Hematopoietic multipotent progenitor cell treated with erythropoietin and hydrocortisone succinate and interleukin-3 and kit ligand, for 6 days (in vitro differentiated cells): Measurements from ENCODE around the gene PROM2.

Source experiments
- DNase-seq: peaks from one replicate; pipeline ENCODE4 v3.0.0-alpha.2; 2015

PROM2 gene

DNA sequence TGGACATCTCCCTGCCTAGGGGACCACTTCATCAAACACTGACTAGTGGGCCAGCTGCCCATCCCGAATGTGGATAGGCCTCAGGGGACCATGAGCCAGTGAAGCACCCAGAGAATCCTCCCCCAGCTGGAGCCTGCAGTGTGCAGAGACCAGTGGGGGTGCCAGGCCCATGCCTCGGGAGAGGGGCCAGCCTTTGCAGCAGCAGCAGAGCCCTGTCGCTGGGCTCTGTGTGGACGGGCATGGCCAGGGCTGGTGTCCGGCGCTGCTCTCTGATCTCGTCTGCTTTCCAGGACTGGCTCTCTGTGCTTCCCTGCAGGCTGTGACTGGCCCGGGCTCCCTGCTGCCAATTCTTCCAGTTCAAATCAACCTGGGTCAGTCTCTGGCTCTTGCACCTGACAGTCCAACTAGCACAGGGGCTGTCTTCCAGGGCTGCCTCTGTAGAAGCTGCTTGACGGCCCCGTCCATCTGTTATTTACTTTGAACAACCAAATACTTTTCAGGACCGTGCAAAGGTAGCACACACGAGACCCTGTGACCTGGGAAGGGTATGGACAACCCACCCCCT, 34.3 kb downstream of the PROM2 start:
- no peak for DNase-seq

DNA sequence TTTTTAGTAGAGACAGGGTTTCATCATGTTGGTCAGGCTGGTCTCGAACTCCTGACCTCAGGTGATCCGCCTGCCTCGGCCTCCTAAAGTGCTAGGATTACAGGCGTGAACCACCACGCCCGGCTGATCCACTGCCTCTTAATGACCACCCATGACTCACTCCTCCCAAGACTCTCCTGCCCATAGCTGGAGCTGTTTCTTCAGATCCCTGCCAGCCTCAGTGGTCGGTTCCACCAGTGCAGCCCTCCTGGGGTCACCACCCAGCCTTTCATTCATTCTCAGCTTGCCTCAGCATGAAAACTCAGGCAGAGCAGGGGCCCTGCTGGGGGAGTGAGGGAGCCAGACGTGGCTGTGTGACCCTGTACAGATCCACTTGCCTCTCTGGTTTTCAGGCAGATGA, 35.4 kb downstream of the PROM2 start:
- no peak for DNase-seq

DNA sequence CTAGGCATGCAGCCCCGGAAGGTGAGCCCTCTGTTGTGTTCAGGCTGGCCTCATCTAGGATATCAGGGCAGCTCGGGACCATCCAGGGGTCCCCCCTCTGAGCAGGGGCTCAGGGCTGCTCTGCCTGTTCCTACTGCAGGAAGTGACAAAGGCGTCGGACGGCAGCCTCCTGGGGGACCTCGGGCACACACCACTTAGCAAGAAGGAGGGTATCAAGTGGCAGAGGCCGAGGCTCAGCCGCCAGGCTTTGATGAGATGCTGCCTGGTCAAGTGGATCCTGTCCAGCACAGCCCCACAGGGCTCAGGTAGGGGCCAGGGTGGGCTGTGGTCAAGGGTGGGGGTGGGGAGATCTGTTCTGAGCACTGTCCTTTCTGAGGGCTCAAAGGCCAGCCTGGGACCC, 36.0 kb downstream of the PROM2 start:
- no peak for DNase-seq

DNA sequence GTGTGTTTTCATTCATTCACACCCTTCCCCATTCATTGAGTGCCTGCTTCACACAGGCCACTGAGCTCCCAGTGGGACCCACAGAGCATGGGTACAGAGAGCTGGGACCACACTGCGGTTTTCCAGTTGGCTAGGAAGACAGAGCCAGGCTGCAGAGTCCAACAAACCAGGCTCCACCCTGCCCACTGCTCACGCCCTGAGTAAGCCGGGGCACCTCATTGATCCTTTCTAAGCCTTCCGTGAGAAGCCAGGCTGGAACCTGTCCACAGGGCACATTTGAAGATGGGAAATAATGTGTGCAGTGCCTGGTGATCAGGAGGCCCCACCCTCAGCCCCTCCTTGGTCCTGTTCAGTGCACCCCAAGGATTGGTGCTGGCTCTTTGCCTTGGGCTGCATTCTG, 36.4 kb downstream of the PROM2 start:
- DNase-seq, result no peak

DNA sequence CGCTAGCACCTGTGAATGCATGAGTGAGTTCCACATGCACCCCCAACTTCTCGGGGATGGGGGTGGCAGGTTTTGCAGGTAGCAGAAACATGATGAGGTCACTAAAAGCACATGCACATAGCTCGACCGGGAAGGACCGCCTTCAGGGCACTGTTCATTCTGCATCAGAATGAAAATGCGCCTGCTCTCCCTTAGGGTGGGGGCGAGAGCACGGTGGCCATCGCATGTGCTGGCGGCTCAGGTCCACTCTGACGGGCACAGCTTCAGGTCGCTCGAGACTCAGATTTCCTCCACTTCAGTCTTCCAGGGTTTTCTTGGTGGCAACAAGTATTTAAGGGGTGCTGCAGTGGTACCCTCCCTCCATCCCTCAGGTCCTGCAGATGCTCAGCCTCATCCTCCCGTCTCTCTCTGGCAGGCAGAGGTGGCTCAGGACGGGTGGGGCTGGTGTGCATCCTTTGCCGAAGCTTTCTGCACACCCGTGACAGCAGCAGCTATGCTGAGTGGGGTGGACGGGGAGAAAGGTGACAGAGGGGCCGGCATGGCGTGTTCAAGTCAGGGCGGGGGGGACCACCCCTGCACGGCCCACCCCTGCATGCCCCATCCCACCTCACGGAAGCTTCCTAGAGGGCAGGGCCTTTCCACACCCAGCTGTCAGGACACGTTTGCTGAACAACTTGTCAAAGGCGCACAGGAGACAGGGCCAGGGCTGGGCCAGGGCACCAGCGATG, 37.7 kb downstream of the PROM2 start:
- no peak for DNase-seq

DNA sequence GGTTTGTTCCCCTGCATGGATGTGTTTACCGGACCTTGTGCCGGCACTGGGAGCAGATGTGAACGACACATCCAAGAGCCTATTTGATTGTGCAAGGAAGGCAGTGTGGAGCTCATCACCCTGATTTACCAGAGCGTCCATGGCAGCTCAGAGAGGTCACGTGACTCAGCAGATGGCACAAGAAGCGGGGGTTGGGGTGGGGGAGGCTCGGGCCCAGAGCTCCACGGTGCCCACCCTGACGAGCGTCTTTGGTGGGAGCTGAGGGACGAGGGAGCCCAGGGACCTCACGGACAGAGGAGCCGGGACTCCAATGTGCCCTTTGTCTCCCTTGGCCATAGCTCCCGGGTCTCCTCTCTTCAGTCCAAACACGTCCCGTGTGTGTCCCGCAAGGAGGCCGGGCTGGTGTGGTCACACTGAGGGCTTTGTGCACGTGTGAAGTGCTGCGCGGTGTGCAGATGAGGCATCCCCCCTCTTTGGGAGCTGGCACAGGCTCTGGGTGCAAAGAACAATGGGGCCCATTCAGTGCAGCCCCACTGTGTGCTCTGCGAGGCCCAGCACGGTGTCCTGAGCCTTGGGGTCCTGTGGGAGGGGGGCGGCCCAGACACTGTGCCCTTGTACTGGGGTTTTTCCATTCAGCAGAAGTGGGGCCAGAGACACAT, 38.4 kb downstream of the PROM2 start:
- no peak for DNase-seq

DNA sequence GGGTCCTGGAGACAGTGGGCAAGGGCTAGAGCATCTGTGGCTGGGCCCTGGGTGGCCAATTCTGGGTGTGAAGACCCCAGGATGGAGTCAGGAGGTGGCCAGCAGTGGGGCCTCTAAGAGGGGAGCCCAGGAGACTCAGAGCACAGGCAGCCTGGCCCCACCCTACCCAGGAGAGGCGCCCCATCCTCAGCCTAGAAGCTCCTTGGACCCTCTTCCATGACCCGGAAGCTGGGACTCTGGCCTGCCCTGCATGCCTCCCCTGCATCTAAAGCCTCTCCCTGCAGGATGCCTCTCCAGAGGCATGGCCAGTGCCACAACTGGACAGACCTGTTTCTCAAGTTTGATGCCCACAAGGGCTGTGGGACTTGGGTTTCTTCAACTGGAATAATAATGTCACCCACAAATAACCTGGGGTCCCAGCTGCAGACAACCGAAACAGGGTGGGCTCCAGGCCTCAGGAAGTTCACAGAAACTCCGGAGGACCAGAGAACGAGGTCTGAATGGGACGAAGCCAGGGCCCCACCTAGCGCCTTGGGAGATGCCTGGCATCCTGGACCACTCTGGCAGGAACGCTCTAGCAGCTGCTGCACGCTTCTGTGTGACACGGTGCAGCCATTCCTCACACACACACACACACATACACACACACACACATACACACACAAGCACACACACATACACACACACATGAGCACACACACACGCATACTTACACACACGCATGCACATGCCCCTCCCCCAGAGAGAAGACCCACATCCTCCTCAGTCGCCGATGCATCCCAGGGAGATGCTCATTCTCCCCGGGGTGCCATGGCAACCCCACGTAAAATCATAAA, 39.3 kb downstream of the PROM2 start:
- DNase-seq, result no peak

DNA sequence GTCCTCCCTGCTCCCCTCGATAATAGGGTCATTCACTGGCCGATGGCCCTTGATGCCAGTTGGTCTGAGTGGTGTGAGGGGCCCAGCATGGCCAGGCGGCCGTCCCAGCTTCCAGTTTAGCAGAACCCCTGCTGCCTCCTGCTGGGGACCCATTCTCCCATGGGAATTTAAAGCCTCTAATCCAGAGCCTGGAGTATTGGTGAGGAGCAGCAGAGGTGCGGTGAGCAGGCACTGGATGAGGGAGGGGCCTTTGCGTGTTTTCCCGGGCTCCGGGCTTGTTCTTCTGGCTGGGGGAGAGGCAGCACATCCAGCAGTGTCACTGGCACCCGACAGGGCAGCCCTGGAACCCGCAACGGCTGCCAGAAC, 40.3 kb downstream of the PROM2 start:
- DNase-seq, result no peak

DNA sequence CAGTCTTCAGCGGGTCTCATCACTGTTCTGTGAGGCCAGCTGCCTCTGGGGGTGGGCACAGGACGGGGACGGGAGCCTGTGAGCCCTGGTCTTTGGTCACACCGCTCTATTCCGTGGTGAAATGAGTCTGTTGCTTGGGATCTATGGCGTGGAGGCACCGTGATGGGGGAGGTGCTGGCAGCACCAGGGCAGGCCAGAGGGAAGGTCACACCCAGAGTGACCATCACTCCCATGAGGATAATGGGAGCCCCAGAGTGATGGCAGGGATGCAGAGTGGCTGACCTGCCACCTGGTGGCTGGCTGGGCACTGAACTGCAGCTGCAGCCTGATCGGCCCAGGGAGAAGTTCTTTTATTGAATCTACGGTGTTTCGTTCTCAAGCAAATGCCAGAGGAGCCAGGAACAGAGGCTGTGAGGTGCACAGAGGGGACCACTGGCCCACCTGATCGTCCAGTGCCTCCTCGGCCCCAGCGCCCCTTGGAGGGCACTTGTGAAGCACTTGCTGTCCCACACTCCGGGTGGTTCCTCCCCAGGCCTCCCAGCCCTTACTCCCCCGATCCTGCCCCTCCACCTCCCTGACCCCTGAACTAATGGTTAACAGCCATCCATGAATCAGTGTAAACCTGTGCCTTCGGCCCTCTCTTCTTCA, 40.8 kb downstream of the PROM2 start:
- DNase-seq, result peak; percentile 24

DNA sequence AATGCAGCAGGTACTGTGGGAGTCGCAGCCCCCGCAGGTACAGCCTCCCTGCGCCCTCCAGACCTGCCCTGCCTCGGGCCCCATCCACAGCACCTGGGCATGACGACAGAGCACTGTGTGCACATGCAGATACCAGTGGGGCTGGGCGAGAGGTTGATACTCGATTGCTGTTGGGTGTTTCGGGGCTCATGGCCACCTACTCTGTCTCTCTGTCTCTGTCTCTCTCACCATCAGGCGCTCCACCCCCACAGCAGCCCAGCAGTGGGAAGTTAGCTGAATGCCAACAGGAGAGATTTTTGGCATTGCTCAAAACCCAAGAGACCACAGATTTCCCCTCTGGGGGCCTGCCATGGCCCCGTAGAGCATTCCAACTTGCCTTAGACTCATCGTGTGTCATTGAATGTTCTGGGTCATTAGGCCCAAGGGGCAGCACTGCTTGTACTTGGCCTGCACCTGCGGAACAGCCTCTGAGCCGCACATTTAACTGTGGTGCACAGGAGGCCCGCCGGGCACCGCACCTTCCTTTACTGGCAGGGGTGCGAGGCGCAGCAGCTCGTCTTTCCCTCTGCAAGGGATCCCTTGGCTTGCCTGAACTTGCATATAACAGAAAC, 41.7 kb downstream of the PROM2 start:
- DNase-seq, result no peak

DNA sequence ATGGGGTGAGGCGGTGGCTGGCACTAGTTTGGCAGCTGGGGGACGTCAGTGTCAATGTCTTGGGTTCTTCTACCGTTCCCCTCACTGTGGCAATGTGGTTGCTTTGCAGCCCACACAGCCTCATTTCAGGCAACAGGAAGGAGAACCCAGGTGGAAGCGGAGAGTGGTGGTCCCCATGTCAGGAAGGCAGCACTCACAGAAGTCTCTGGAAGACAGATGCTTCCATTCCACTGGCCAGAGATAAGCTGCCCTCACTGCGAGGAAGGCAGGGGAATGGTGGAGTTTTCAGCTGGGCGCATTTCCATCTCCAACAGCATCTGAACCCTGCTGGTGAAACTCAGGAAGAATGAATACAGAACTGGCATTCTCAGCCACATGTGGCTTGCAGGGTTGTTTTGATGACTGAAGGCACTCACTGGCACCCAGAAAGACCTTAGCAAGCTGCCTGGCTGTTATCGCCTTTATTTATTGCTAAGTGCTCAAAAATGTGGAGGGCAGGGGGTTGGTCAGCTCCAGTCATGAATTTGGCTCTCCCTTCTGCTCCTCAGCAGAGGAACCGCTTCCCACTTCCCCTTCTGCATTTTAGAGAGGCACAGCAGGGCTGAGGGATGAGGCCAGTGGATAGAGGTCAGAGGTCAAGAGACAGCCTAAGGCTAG, 42.3 kb downstream of the PROM2 start:
- no peak for DNase-seq

DNA sequence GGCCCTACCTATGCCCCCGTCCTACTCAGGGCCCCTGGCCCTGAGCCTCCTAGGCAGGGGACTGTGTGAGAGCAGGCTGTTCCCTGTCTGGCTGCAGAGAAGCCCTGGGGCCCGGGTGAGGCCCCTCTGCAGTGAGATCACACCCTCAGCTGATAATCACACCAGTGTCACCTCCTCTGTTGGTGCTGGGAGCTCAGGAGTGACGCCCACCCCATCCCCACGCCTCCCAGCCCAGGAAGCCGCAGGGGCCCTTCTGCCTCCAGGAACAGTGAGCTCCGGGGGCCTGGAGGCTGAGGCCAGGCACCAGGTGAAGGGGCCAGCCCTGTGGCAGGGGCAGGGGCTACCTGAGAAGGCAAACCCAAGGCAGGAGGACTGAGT, 42.9 kb downstream of the PROM2 start:
- DNase-seq, result no peak

DNA sequence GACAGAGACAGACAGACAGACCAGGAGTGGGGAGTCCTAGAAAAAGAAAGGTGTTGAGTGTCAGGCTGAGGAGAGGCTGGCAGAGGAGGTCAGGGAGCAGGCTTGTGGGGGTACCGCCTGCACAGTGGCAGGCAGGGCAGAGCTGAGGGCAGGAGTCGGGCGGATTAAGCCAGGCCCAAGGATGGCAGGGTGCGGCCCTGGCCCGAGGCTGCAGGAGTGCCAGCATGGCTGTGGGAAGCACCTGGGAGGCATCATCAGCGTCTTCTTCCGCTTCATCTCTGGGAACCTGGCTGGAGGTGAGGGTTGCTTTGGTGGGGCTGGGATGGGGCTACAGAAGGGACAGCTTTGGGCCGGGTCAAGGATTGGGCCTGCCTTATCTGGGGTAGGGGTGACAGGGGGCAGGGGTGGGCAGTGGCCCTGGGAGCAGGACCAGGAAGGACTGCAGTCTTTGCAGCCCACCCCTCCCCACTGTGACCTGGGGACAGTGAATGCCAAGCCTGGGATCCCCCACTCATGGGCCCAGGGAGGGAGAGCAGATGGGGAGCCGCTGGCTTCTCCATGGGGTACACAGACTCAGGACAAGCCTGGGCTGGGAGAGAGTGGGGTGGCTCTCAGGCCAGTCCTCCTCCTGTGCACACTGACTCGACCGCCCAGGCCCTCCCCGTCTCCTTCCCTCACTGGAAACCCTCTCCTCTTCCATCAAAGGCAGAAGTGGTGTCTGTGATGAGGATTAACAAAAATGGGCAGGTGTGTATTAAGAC, 43.6 kb downstream of the PROM2 start:
- no peak for DNase-seq

DNA sequence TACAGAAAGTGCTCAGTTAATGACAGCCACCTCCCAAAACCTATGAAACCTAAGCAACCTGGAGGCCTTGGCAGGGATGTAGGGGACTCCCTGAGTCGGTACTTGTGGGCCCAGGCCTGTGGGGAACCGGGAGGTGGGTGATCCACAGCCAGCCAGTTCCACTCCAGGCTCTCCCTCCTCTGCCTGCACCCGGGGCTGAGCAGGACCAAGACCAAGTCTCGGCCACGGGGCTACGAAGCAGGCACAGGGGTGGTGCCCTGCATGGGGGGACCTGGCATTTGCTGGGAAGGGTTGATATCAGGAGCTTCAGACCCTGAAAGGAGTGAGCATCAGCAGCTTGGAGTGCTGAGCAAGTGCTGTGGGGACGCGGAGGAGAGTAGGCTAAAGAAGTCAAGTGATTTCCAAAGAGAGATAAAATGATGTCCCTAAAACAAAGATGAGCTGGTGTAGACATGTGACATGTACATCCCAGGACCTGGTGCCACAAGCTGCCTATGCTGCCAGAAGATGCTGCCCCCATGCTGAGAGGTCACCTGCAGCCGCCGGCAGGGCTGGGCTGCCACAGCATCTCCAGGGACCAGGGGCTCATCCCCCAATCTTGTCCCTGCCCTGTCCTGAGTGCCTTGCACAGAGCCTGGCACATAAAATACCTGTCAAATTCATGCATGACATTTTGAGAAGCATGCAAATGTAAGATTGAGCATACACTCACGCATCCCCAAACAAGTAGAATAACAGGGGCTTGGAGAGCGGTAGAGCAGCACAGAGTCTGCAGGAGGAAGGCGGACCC, 44.4 kb downstream of the PROM2 start:
- DNase-seq, result no peak

DNA sequence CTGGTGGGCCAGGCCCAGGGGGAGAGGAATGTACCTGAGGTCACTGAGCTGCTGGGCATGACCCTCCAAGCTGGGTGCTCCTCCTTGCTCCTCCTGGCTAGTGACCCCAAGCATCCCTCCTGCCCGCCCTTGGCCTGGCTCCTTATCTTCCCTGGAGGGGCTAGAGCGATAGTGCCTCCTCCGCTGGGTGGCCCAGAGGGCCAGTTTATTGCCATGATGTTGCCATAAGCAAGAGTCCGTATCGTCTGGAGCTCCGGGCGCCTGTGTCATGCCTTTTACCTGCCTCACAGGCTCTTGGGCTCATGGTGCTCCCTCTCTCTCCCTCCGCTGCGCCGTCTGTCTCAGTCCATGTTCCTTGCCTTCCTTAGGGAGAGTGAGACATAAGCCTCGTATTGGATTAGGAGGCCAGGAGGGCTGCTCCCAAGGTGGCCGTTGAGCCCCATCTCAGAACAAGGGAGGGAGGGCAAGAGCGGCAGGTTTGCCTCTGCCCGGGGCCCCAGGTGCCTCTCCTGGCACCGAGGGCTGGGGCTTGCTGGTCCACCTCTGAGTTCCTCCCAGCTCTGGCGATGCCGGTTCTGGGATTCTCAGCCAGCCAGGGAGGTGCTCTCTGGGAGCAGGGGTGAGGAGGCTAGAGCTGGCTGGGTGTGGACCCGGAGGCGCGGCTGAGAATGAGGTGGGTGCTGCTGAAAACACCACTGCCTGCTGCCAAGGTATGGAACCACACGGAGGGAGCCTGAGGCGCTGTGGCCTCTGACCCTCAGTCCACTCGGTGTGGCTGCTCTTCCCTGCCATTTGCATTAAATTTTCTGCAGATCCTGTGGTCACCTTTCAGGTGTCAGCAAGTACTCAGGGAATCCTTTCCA, 45.5 kb downstream of the PROM2 start:
- no peak for DNase-seq

DNA sequence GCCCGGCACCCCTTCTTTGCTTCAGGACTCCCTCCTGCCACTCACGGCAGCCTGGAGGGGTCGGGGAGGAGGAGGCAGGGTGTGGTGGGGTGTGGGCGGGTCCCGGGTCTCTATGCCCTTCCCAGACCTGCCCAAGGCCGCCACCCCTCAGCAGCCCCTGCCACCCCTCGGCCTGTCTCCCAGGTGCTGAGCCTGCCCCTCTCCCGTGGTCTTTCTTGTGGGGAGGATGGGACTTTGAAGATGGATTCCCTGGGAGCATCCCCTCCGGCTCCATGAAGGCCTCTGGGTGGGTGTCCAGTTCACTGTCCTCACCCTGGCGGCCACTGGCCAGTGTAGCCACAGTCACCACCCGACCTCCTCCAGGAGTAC, 46.1 kb downstream of the PROM2 start:
- DNase-seq, result no peak

DNA sequence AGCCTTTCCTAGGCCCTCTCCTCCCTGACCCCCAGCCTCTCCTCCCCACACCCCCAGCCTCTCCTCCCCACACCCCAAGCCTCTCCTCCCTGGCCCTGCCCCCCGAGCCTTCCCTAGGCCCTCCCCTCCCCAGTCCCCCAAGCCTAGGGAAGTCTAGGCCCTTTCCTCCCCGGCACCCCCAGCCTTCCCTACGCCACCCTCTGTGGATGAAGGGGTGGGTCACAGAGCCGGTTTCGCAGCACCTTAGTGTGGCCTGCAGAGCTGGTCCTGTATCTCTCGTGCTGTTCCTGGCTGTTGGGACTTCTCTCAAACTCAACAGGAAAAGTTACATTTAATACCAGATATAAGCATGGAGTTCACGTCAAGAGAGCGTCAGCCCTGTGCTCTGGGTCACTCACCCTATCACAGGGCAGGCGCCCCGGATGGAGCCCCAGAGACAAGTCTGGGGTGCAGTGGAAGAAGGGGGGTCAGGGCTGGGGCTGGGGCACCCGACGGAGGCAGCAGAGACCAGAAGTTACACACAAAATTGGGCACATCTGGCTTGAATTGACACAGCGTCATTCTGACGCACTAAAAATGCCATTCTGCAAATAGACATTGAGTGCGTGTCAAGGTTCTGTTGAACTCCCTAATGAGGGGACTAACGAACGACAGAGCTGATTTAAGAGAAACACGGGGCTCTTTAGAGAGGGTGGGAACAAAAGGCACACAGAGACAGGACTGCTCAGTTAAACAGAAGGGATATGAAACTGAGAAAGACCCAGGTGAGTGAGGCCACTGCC, 46.9 kb downstream of the PROM2 start:
- DNase-seq, result no peak

DNA sequence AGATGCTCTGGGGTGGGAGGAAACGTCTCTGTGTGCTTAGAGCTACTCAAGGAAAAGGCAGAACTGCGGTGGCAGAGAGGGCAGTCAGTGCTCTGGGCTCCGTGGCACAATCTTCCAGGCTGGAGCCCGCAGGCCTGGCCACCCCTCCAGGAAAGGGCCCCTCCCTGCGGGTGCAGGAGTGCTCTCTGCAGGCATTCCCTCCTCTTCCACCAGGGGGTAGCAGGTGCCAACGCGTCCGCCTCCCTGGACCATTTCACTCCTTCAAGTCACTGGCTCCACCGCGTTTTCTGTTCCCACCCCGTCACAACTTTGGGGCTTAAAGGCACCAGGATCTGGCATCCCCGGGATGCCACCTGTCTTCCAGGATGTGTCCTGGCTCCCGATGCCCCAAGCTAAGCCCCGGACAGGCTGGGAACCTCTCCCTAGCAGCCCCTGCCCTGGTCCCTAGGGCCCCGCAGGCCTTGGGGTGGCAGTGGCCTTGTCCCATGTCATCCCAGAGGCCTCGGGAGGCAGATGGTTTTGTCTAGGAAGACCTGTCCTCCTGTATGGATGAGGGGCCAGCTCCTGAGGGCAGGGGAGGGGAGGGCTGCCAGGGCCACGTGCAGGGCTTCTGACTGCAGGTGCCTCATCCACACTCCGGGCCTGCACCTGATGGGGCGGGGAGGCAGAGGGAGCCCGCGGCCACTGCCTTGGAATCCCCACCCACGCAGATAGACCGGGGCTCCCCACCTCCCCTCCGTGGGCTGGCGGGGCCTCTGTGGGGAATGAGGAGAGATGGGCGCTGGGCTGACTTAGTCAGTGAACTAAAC, 49.3 kb downstream of the PROM2 start:
- DNase-seq, result peak; percentile 7
